SIG-M5 (cell line): ENCODE data around the gene SLC35F4.
"Not testable (repeated sequence)": the region's sequence is repeated elsewhere in the genome, so short reads cannot be mapped to it uniquely, and the experiment has no call there.

Source experiments
- DNase-seq: peaks from one replicate; lab custom pipeline; 2025; lab: John Stamatoyannopoulos, UW

SLC35F4 gene

GRCh38 chr14:57865403-57866198, at the start of gene SLC35F4:
SLC35F4 (minus strand) TSS chr14:57866092.
- DNase-seq: no peak

- no peak for DNase-seq
Measured at GRCh38 chr14:57909626-57910025, 43.7 kb upstream of the SLC35F4 start.

- no peak for DNase-seq
Measured at GRCh38 chr14:57903954-57904353, 38.1 kb upstream of the SLC35F4 start.

- DNase-seq: no peak
Measured at GRCh38 chr14:57898837-57899572, 33.1 kb upstream of the SLC35F4 start.

- DNase-seq: no peak
Measured at GRCh38 chr14:57897144-57897748, 31.4 kb upstream of the SLC35F4 start.

- no peak for DNase-seq
Measured at GRCh38 chr14:57889245-57889644, 23.4 kb upstream of the SLC35F4 start.

GRCh38 chr14:57884175-57884574, 18.3 kb upstream of the SLC35F4 start:
- no peak for DNase-seq

- no peak for DNase-seq
Measured at GRCh38 chr14:57883061-57883460, 17.2 kb upstream of the SLC35F4 start.

- no peak for DNase-seq
Measured at GRCh38 chr14:57879516-57879915, 13.6 kb upstream of the SLC35F4 start.

- no peak for DNase-seq
Measured at GRCh38 chr14:57875985-57876384, 10.1 kb upstream of the SLC35F4 start.

GRCh38 chr14:57875296-57875695, 9.4 kb upstream of the SLC35F4 start:
- no peak for DNase-seq

- DNase-seq: no peak
Measured at GRCh38 chr14:57871459-57872080, 5.7 kb upstream of the SLC35F4 start.

GRCh38 chr14:57870686-57871457, 5.0 kb upstream of the SLC35F4 start:
- no peak for DNase-seq

- no peak for DNase-seq
Measured at GRCh38 chr14:57869617-57870016, 3.7 kb upstream of the SLC35F4 start.

- DNase-seq: no peak
Measured at GRCh38 chr14:57866199-57866705, 360 bp upstream of the SLC35F4 start.

- no peak for DNase-seq
Measured at GRCh38 chr14:57865066-57865402, 858 bp downstream of the SLC35F4 start.

GRCh38 chr14:57864659-57865058, 1.2 kb downstream of the SLC35F4 start:
- no peak for DNase-seq

- DNase-seq: no peak
Measured at GRCh38 chr14:57863471-57863870, 2.4 kb downstream of the SLC35F4 start.

GRCh38 chr14:57855666-57856065, 10.2 kb downstream of the SLC35F4 start:
- not testable (repeated sequence) for DNase-seq

GRCh38 chr14:57854571-57854970, 11.3 kb downstream of the SLC35F4 start:
- DNase-seq: no peak

- DNase-seq: no peak
Measured at GRCh38 chr14:57851354-57851753, 14.5 kb downstream of the SLC35F4 start.

- no peak for DNase-seq
Measured at GRCh38 chr14:57848786-57849185, 17.1 kb downstream of the SLC35F4 start.
